ENCODE data around the gene VPS13D.
A peak's percentile ranks its signal among the peaks of the same experiment; 100 is the strongest.

The VPS13D gene

DNA sequence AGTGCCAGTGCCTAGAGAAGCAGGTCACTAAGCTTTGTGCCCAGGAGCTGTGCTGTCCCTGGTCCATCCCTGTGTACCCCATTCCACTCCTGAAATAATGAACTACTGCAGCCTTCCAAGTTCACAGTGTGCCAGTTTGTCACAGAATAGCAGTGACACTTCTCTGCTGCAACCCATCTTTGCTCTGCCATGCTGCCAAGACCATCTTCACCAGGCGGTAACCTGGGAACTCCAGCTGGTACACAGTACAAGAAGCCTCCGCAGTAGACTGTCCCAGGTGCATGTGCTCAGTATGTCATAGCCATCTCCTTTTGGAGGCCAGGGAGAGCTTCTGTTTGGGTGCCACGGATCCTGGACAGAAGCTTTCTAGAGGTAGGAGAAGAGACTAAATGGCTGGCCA is 250.2 kb downstream of the VPS13D start:
- Histone ChIP-seq H3K4me3 (ENCODE audit: low read depth in 1 of 2, low read length in 2 of 2) (no peak overlapping the region), H2AFZ (ENCODE audit: low read depth, low read length) (no peak overlapping the region), H3K9me3 (ENCODE audit: insufficient read depth, low read length, severe bottlenecking) (no peaks in the 10 kb centered on the region), H4K20me1 (ENCODE audit: insufficient read depth, low read length) (no peaks in the 10 kb centered on the region), H3K9ac (ENCODE audit: low read depth, low read length) (peak overlapping the region; percentile 51; the same call in 1 of the 2 replicates), H3K27ac (ENCODE audit: low read length) (peak overlapping the region; percentile 98), H3K4me2 (ENCODE audit: insufficient read depth, low read length) (no peak overlapping the region), H3K27me3 (ENCODE audit: insufficient read depth, low read length, poor library complexity) (no peaks in the 10 kb centered on the region), H3K79me2 (ENCODE audit: insufficient read depth, low read length) (no peaks in the 10 kb centered on the region), H3K36me3 (ENCODE audit: insufficient read depth, low read length) (peaks cover 8% of the 10 kb centered on the region), H3K4me1 (ENCODE audit: insufficient read depth, low read length) (peaks cover 73% of the 10 kb centered on the region)
- DNase-seq (peak; percentile 21), ATAC-seq (ENCODE audit: insufficient read depth, low read depth) (no peak)
- TF ChIP-seq, protein P1, sequence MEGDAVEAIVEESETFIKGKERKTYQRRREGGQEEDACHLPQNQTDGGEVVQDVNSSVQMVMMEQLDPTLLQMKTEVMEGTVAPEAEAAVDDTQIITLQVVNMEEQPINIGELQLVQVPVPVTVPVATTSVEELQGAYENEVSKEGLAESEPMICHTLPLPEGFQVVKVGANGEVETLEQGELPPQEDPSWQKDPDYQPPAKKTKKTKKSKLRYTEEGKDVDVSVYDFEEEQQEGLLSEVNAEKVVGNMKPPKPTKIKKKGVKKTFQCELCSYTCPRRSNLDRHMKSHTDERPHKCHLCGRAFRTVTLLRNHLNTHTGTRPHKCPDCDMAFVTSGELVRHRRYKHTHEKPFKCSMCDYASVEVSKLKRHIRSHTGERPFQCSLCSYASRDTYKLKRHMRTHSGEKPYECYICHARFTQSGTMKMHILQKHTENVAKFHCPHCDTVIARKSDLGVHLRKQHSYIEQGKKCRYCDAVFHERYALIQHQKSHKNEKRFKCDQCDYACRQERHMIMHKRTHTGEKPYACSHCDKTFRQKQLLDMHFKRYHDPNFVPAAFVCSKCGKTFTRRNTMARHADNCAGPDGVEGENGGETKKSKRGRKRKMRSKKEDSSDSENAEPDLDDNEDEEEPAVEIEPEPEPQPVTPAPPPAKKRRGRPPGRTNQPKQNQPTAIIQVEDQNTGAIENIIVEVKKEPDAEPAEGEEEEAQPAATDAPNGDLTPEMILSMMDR (IDR thresholded peaks at IDR 0.05; ENCODE audit: borderline replicate concordance, extremely low read depth, low read length, poor library complexity, severe bottlenecking): no peak
- TF ChIP-seq EZH2 (IDR thresholded peaks at IDR 0.05; ENCODE audit: borderline replicate concordance, low read depth, low read length, severe bottlenecking): no peak

DNA sequence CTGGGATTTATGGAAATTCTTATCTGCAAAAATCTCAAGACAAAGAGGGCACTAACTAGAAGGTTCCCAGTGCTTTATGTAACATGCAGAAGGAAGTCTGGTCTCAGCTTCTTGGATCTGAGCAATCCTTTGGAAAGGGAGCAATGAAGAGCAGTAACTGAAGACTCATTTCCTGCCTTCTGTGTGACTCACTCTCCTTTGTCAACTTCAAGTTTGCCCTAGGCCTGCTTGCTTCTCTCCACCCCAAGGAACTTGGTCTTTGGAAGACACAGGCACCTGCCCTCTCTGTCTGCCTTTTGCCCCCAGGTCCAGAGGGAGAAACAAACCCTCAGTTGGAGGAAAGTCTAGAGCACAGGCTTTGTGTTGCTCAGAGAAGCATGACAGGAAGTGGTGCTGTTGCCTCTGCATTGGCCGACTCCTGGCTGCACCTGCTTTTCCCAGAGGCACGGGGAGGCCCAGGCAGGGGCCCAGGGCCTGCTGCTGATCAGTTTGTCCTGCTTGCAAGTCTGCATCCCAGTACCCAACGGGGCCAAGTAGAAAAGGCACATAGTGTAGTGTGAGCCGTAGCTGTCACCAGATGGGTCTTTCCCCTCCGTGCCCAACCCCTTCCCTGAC is 251.0 kb downstream of the VPS13D start:
- ATAC-seq (ENCODE audit: insufficient read depth, low read depth) (peak; percentile 90), DNase-seq (peak; percentile 86)
- Histone ChIP-seq H2AFZ (ENCODE audit: low read depth, low read length) (peak overlapping the region; percentile 42; the same call in 1 of the 2 replicates), H3K79me2 (ENCODE audit: insufficient read depth, low read length) (no peaks in the 10 kb centered on the region), H3K9me3 (ENCODE audit: insufficient read depth, low read length, severe bottlenecking) (no peaks in the 10 kb centered on the region), H3K9ac (ENCODE audit: low read depth, low read length) (peak overlapping the region; percentile 51), H3K36me3 (ENCODE audit: insufficient read depth, low read length) (peaks cover 7% of the 10 kb centered on the region), H3K4me2 (ENCODE audit: insufficient read depth, low read length) (peak overlapping the region; percentile 10; the same call in 1 of the 2 replicates), H3K4me3 (ENCODE audit: low read depth in 1 of 2, low read length in 2 of 2) (no peak overlapping the region), H4K20me1 (ENCODE audit: insufficient read depth, low read length) (no peaks in the 10 kb centered on the region), H3K27me3 (ENCODE audit: insufficient read depth, low read length, poor library complexity) (no peaks in the 10 kb centered on the region), H3K27ac (ENCODE audit: low read length) (peak overlapping the region; percentile 98), H3K4me1 (ENCODE audit: insufficient read depth, low read length) (peaks cover 65% of the 10 kb centered on the region)
- TF ChIP-seq, protein P1 (IDR thresholded peaks at IDR 0.05; ENCODE audit: borderline replicate concordance, extremely low read depth, low read length, poor library complexity, severe bottlenecking): no peak
- no peak for TF ChIP-seq EZH2 (IDR thresholded peaks at IDR 0.05; ENCODE audit: borderline replicate concordance, low read depth, low read length, severe bottlenecking)

DNA sequence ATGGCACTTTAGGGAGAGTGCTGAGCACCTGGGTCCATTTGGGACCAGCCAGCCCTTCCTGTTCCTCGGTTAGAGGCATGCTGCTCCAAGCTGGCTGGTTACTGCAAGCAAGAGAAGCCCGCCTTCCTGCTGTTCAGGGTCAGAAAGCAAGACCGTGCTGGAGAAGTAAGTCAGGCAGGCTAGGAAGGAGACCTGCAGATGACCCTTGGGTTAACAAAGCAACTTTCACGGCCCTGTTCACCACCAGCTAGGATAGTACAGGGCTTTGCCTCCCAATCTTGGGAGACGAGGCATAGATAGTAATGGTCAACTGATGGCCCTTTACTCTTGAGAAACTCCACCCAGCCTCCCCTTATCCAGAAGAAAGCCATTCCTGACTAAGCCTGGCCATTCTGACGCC is 252.1 kb downstream of the VPS13D start:
- Histone ChIP-seq H2AFZ (ENCODE audit: low read depth, low read length) (peak overlapping the region; percentile 42; the same call in 1 of the 2 replicates), H3K79me2 (ENCODE audit: insufficient read depth, low read length) (no peaks in the 10 kb centered on the region), H3K4me2 (ENCODE audit: insufficient read depth, low read length) (no peak overlapping the region; the same call in 1 of the 2 replicates), H3K4me1 (ENCODE audit: insufficient read depth, low read length) (peaks cover 56% of the 10 kb centered on the region), H3K9me3 (ENCODE audit: insufficient read depth, low read length, severe bottlenecking) (no peaks in the 10 kb centered on the region), H3K27ac (ENCODE audit: low read length) (peak overlapping the region; percentile 98), H3K27me3 (ENCODE audit: insufficient read depth, low read length, poor library complexity) (no peaks in the 10 kb centered on the region), H3K9ac (ENCODE audit: low read depth, low read length) (peak overlapping the region; percentile 51), H3K36me3 (ENCODE audit: insufficient read depth, low read length) (peaks cover 10% of the 10 kb centered on the region), H4K20me1 (ENCODE audit: insufficient read depth, low read length) (no peaks in the 10 kb centered on the region), H3K4me3 (ENCODE audit: low read depth in 1 of 2, low read length in 2 of 2) (no peak overlapping the region)
- TF ChIP-seq, protein P1 (IDR thresholded peaks at IDR 0.05; ENCODE audit: borderline replicate concordance, extremely low read depth, low read length, poor library complexity, severe bottlenecking): no peak
- TF ChIP-seq EZH2 (IDR thresholded peaks at IDR 0.05; ENCODE audit: borderline replicate concordance, low read depth, low read length, severe bottlenecking): no peak
- ATAC-seq (ENCODE audit: insufficient read depth, low read depth) (no peak), DNase-seq (no peak)
